PFSK-1 (cell line): ENCODE results near the gene FOXF1.

Experiments
- FOXP2 ChIP-seq: optimal IDR thresholded peaks from 2 replicates; pipeline ENCODE3; 2011; ENCODE audit warnings: borderline replicate concordance, control low read depth, inconsistent platforms; ENCODE audit not compliant: insufficient read depth; ENCODE audit errors: extremely low read length, extremely low read depth
- POLR2AphosphoS5 ChIP-seq: IDR thresholded peaks from 2 replicates; pipeline ENCODE4 v1.6.1; 2012; ENCODE audit warnings: low read depth, mild to moderate bottlenecking, control low read depth, low read length, moderate library complexity
- REST ChIP-seq, 2 experiments: IDR thresholded peaks; 2 replicates each; pipeline versions ENCODE4 v1.6.1 to v1.8.0; 2011 to 2012; ENCODE audit warnings: low read depth in 2 of 2, low read length in 2 of 2, control low read depth in 1 of 2, inconsistent platforms in 1 of 2, mild to moderate bottlenecking in 1 of 2, moderate library complexity in 1 of 2; ENCODE audit not compliant: insufficient read depth in 1 of 2
- SIN3A ChIP-seq: IDR thresholded peaks from 2 replicates; pipeline ENCODE4 v1.6.1; 2012; ENCODE audit warnings: mild to moderate bottlenecking, low read length, moderate library complexity, borderline replicate concordance; ENCODE audit not compliant: insufficient read depth
- TAF1 ChIP-seq: IDR thresholded peaks from 2 replicates; pipeline ENCODE4 v1.6.1; 2012; ENCODE audit warnings: low read length, control low read depth, borderline replicate concordance; ENCODE audit not compliant: insufficient read depth

- no peak for TF ChIP-seq POLR2AphosphoS5
- TF ChIP-seq TAF1: no peak
- TF ChIP-seq REST (IDR thresholded peaks at IDR 0.05; ENCODE audit: insufficient read depth in 1 of 2, low read depth in 2 of 2, low read length in 2 of 2): no peak
- no peak for TF ChIP-seq SIN3A
- TF ChIP-seq FOXP2: no peak
Observed at GRCh38 chr16:86550281-86550680, 40.0 kb downstream of the FOXF1 start.
